SU-DHL-6 (cell line): ENCODE data around the gene SYK.

Experiments used
- EZH2phosphoT487 ChIP-seq: fragments of 200-600 bp; sonication (generic), shearing (Covaris generic); conservative IDR thresholded peaks from 2 replicates; pipeline ENCODE4 v1.6.1; 2018; ENCODE audit warnings: mild to moderate bottlenecking, antibody characterized with exemption, low read length, moderate library complexity, mixed read lengths
- TF ChIP-seq, protein P1 (sequence below): fragments of 200-600 bp; sonication (generic); IDR thresholded peaks from one replicate; pipeline ENCODE4 v1.5.1; 2017; ENCODE audit warnings: antibody characterized with exemption, mild to moderate bottlenecking, low read length, moderate library complexity; ENCODE audit not compliant: insufficient read depth, poor library complexity, severe bottlenecking

DNA sequence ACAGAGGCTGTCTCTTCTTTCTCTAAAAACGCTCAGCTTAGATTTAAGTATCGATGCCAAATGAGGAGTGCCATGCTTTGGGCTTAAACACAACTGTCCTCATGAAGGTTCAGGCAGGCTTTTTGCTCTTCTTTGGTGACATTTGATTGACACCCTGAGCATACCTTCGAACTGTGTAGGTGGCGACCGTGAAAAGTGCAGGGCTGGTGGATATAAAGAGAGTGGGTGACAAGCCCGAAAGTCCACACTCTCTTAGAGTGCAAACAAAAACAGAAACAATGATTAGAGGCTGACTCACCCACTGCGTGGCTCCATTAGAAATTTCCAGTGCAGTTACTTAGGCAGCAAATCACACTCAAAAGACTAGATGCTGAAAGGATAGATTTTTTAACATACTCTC lies 141.7 kb downstream of the SYK start:
- TF ChIP-seq, protein P1, sequence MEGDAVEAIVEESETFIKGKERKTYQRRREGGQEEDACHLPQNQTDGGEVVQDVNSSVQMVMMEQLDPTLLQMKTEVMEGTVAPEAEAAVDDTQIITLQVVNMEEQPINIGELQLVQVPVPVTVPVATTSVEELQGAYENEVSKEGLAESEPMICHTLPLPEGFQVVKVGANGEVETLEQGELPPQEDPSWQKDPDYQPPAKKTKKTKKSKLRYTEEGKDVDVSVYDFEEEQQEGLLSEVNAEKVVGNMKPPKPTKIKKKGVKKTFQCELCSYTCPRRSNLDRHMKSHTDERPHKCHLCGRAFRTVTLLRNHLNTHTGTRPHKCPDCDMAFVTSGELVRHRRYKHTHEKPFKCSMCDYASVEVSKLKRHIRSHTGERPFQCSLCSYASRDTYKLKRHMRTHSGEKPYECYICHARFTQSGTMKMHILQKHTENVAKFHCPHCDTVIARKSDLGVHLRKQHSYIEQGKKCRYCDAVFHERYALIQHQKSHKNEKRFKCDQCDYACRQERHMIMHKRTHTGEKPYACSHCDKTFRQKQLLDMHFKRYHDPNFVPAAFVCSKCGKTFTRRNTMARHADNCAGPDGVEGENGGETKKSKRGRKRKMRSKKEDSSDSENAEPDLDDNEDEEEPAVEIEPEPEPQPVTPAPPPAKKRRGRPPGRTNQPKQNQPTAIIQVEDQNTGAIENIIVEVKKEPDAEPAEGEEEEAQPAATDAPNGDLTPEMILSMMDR: no peak
- no peak for TF ChIP-seq EZH2phosphoT487
